GM18873 (cell line): ENCODE results near the gene ANKH.
"Not testable (repeated sequence)": the region's sequence is repeated elsewhere in the genome, so short reads cannot be mapped to it uniquely, and the experiment has no call there.

Experiments
- ATAC-seq: cut with Tn5 transposase; IDR thresholded peaks from one replicate; pipeline ENCODE4 v1.9.1; 2021; ENCODE audit warnings: mild to moderate bottlenecking, moderate library complexity, moderate number of reproducible peaks; ENCODE audit not compliant: unreplicated experiment, low FRiP score

The ANKH gene

DNA sequence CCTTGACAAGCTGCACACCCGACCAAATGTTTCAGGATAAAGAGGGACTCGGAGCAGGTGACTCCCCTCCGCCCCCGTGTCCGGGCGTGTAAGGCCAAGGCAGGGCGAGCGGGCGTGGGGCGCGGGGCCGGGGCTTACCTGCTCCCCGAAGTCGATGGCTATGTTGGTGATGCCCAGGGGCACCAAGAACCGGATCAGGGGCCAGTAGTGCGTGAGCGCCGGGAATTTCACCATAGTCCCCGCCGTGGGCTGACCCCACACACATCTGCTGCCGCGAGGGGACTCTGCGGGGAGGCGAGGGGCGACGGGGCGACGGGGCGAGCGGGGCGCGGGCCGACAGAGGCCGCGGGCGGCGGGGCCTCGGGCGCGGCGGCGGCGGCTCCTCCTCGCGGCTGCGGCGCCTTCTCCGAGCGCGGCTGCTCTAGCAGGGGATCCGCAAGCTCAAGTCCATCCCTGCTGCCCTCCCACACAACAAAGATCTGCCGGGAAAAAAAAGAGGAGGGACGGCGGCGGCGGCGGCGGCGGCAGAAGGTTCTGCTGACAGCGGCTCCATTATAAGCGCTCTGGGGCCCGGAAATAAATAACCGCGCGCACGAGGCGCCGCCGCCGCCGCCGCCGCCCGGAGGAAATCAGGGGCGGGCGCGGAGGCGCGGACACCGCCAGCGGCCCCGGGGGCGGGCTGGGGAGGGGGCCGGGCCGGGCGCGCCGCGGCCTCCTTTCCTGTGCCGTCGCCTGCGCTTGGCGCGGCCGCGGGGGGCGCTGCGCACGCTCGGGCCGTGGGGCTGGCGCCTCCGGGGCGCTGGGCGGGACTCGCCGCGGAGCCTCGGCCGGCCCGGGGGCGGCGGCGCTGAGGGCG is at the start of gene ANKH:
Gene ANKH (minus strand): TSS at position 565 of the 856 bp plus-strand sequence. CDS start 331 bp downstream, at position 234.
- ATAC-seq, result peak; percentile 57

DNA sequence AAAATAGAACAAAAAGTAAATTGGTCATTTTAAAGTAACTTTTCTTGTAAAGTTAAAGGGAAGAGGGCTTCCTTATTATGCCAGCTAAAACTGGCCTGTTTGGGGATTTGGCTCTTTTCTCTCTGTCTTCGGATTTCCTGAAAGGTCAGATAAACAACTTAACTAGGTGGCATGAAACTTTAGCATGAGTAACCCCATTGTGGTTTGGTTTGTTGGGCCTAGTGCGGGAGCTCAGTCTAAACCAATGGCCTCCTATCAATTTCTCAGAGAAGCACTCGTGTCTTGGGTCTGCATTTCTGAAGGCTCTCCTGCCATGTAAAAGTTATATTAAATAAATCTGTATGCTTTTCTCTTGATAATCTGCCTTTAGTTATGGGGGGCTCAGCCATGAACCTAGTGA is 48.5 kb upstream of the ANKH start:
- no peak for ATAC-seq

DNA sequence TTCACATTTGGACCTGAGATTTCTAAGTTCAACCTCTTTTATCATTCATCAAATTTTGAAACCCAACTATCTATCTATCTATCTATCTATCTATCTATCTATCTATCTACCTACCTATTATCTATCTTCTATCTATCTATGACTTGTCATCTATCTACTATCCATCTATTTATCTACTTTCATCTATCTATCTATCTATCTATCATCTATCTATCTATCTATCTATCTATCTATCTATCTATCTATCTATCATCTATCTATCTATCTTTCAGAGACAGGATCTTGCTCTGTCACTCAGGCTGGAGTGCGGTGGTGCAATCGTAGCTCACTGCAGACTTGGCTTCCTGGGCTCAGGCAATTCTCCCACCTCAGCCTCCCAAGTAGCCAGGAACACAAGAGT is 47.5 kb upstream of the ANKH start:
- not testable (repeated sequence) for ATAC-seq

DNA sequence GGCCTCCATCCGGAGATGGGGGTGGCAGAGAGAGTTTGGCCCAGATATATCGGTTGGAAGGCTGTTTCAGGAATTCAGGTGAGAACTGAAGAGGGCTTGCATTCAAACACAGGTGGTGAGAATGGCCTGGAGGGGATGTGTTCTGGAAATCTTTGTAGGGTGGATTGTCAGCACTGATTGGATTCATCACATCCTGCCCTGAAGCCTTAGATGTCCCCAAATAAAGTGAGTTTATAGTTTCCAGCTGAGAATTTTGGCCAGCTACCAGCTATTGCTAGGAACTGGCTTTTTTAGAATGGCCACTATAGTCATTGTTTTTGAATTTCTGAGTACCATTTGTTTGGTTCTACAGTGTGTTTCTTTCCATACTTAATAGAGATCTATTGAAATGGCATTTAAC is 46.1 kb upstream of the ANKH start:
- no peak for ATAC-seq

DNA sequence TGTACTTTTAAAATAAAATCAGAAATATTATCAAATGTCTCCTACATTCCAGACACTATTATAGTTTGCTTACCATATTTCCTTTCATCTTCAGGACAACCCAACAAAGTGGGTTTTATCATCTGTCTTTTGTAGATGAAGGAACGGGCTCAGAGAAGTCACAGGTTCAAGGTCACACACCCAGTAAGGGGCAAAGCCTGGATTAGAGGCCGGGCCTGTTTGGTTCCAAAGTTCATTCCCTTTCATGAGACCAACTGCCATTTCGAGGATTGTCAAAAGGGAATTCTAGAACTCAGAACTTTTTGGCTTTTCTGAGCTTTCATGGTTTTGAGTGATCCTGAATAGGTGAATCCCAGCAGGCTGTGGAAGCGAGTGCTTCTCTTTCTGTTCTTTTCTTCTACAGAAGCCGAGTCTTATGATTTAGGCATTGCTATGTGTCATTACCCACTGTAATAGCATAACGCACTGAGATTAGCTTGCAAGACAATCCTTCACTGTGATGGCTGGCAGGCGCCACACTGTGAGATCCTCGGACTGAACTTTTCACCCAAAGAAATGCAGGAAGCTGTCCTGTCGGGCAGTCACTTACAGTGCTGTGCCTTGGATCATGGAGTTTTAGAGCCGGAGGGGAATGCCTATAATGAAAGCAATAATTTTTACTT is 43.8 kb upstream of the ANKH start:
- no peak for ATAC-seq

DNA sequence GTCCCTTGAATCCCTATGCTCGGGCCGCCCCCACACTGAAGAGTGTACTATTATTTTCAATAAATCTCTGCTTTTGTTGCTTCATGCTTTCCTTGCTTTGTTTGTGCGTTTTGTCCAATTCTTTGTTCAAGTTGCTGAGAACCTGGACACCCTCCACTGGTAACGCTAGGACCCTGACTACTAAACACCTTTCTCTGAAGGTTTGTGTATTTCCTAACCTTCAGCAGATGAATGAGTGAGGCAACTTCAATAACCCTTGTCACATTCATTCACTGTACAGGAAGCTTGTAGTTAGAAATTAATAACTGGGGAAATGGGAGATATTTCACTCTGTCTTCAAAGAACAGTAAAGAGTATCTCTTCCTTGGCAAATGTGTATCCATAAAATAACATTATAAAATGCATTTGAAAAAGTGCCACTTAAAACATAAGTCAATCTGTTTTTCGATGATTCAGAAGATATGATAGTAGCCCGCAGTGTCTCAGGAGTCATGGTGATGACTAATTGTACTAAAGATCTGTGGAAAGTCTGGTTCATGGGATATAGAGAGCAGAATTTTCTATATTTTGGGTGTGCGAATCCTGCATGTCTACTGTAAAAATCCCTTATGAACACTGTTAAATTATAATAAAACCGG is 43.2 kb upstream of the ANKH start:
- no peak for ATAC-seq

DNA sequence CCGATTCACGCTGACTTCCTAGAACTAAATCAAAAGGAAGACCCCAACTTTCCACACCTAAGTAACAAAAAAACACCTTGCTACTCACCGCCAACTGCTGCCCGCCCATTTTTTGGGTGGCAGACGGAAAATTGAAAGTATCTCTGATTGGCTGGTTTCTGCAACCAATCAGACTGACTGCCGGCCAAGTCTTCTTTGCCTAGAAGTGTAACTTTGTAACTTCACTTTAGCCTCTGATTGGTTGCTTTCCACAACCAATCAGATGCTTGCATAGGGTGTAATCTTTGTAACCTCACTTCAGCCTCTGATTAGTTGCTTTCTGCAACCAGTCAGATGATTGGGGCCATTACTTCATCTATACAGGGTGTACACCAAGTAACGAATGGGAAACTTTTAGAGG is 42.6 kb upstream of the ANKH start:
- ATAC-seq, result no peak

DNA sequence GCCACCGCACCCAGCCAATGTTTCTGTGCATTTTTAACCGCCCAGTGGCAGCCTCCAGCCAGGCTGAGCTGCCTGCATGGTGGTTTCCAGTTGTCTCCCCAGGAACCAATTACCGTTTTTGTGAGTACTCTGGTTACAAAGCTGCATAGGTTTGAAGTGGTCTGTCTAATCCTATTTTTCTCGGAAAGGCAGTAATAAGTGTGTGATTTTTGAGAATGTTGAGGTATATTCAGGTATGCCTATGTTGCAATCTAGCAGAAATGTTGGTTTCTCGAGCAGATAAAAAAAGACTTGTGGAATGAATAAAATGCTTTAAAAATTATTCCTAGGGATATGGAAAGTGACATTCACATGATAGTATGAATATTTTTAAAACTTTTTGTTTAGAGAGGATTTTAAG is 41.5 kb upstream of the ANKH start:
- no peak for ATAC-seq

DNA sequence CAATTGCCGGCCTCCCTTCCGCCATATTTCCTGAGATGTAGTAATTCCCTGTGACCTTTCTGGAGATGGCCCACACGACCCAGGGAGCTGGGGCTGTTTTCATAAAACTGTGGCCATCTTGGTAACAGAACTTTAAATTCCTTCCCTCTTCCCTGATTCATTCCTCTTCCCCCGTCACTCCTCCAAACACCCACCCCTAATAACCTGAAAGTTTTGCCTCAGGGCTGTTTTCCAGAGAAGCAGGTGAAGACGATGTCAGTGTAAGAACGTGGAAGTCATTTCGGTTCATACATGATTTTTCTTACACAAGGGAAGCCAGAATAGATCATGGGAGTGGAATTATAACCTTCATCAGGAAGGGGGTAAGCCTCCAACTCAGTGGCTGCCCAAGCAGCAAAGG is 40.6 kb upstream of the ANKH start:
- no peak for ATAC-seq

DNA sequence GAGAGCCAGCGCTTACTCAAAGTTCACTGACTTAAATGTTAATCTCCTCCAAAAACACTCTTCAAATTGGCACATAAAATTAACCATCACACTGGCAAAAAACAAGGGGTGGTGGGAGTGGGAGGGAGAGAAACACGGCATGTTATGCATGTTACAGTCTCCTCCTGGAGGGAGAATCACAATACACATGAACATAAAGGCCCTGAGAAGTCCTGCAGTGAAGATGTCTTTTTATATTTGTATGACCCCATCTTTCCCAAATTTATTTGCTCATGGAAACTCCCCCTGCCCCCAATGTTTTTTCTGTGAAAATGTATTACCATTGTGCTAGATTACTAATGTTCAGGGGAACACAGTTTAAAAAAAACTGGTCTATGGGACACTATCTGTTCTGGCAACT is 37.8 kb upstream of the ANKH start:
- no peak for ATAC-seq

DNA sequence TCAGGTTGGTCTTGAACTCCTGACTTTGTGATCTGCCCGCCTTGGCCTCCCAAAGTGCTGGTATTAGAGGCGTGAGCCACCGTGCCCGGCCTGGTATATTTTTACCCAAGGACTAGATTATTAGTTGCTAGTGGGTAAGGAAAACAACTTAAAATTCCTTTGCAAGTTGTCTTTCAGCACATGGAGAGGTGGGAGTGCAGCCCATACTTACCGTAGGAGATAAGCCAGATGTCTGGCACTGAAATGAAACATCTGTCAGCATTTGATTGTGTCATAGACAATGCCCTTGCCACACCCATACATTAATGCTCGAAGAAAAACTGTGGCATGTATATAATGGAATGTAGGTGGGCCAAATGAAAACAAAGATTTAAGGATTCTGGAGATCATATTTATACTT is 36.6 kb upstream of the ANKH start:
- ATAC-seq, result no peak

DNA sequence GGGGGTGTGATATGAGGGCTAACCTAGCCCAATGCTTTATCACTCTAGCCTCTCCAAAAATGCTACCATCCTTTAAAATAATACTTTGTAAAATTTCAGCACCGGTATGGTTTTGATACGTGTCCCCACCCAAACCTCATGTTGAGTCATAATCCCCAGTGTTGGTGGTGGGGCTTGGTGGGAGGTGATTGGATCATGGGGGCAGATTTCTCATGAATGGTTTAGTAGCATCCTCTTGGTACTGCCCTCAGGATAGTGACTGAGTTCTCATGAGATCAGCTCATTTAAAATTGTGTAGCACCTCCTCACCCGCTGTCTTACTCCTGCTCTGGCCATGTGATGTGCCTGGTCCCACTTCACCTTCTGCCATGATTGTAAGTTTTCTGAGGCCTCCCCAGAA is 35.0 kb upstream of the ANKH start:
- ATAC-seq, result no peak

DNA sequence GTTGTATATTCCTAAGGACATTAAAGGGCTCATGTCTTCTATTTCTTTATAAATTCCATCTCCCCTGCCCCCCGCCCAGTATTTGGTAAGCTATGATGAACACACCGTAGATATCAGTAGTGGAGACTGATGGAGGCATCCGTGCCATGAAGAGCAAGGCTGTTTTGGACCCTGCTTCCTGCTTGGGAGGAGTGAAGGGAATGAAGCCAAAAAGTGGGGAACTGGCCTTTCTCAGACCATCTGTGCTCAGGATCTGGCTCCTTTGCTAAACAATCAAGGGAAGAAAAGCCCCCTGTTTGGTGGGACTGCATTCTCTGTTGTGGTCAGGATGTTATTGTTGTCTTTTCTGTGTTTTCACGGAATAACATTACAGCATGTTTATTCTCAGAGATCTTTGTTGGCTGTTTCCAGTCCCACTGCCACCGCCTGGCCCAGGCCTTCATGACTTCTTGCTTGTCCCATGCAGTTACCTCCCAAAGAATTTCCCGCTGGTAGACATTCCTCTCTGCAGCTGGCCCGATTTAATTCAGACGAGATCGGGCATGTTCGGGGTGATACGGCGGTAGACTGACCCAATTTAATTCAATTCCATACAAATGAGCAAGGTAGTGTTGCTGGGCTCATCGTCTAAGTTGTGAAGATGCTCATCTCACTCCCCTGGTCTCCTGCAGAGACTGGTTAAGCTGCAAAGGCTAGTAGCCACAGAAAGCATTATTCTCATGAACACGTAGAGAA is 31.4 kb upstream of the ANKH start:
- ATAC-seq, result no peak

DNA sequence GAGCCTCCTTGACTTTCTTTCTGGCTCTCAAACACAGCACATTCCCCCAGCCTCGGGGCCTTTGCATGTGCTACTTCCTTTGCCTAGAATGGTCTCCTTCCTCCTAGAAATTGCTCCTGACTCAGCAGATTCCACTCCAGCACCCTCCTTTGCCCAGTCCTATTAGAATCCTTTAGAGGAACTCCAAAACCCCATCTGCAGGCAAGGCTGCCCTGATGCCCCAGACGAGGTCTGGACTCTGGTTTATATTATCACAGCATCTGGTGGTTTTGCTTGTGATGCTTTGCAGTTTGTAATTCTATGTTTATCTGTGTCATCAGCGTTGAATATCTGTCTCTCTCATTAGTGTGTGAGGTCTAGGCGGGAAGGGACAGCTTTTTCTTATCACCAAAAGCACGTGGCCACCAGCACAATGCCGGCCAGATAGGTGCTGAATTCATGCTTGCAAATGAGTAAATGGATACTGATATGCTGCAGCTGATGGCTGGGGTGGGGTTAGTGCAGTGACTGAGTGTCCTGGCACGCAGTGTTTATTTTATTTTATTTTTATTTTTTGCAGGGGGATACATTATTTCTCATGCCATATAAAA is 30.0 kb upstream of the ANKH start:
- ATAC-seq, result no peak

DNA sequence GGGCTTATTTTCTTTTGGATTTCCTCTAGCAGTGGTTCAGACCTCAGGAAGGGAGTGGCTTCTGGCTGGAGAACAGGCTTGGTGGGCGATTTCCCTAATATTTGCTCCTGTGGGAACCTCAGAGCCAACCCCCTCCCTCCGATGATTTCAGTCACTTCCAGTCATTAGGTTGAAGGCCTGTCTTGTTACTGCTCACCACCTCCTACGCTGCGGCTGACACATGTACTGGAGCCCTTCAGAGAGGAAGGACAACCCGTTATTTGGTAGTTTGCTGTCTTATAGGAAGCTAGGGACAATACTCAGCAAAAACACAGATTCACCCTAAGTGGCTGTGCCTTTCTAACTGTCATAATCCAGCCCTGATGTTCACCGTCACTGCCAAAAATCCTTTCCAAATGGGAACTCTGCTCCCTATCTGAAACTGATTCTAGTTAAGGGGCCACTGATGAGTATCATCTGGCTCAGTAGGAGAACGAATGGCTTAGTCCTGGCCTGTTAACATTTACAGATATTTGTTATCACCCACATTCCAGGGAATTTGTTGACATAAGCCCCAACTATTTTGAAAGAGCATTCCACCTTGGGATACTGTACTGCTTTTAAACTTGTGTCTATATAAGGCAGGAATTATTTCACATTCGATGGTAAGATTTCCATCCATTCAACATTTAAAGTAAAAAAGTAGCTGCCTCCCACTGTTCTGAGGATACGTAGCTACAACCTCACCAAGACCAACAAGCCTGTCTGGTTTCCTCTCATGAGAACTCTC is 29.3 kb upstream of the ANKH start:
- ATAC-seq, result no peak

DNA sequence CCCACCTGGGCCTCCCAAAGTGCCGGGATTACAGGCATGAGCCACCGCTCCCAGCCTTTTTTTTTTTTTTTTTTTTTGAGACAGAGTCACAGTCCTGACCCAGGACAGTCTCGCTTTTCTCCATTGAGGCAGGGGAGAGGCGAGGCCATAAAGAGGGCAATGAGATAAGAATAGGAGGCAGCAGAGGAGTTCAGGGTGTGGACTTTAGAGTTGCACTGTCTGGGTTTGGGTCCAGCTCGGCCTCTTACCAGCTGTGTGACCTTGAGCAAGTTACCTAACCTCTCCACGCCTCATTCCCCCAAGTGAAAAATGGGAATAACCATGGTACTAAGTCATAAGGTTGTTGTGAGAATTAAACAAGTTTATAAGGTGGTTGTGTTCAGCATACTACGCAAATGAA is 24.6 kb upstream of the ANKH start:
- ATAC-seq, result no peak

DNA sequence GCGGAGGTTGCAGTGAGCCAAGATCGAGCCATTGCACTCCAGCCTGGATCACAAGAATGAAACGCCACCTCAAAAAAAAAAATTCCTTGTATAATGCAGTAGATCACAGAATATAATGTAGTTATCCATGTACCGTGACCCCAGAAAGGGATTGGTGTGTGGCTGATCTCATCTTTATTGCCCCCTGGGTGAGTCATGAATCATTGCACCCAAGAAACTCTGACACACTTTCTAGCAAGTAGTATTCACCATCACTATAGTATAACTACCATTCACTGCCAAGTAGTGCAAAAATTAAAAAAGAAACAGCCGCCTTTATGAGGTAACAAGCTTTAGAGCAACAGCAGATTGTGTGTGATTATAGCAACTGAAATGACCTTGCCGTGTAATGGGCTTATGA is 23.7 kb upstream of the ANKH start:
- ATAC-seq, result no peak

DNA sequence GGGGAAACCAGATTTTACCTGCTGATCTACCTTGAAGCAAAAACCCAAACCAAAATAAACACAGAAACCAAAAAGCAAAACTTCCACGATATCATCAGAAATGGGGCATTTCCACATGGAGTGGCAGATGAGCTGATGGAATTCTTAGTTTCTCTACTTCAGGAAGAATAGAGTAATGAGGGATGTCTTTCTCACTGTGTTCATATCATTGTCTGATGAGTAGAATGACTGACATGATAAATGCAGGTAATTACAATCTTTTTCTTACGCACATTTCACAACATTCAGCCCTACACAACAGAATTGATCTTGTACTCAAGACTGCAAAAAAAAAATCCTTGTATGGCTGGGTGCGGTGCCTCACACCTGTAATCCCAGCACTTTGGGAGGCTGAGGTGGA is 23.2 kb upstream of the ANKH start:
- no peak for ATAC-seq

DNA sequence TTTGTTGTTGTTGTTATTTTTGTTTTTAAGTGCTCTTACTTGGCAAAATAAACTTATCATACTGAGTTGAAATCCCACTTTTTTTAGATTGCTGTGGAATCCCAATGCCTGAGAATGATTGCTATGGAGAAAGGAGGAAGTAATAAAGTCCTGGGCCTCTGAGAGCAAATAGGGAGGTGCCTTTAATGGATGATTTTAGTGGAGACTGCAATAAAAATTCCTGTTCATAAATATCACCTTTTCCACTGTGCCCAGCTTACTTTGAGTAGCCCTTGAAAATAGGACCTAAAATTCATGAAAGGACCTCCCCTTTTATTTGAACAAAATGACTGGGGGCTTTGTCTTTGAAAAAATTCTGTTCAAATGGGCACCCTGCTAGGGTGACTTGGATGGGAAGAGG is 21.8 kb upstream of the ANKH start:
- ATAC-seq, result no peak

DNA sequence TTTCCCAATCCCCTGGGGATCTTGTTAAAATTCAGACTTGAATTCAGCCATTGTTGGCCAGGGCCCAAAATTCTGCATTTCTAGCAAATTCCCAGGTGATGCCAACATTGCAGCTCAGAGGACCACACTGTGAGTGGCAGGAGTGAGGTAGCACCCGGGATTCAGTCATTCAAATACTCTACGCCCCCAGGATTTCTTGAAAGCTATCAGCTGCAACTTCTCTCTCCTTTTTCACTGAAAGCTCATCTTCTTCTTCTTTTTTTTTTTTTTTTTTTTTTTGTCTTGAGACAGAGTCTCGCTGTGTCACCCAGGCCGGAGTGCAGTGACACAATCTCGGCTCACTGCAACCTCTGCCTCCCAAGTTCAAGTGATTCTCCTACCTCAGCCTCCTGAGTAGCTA is 19.3 kb upstream of the ANKH start:
- ATAC-seq, result no peak
